Urothelium cell line (cell line): Measurements from ENCODE around the gene ISG15.
A peak's percentile ranks its signal among the peaks of the same experiment; 100 is the strongest.

Experiments used
- DNase-seq: peaks from one replicate; pipeline ENCODE4 v3.0.0; 2011; ENCODE audit warnings: low spot score, mixed read lengths
- FAIRE-seq: peaks from 2 replicates; lab custom pipeline; 2011; peaks lifted over from hg19 to GRCh38; lab: Jason Lieb, UNC

Gene ISG15

DNA sequence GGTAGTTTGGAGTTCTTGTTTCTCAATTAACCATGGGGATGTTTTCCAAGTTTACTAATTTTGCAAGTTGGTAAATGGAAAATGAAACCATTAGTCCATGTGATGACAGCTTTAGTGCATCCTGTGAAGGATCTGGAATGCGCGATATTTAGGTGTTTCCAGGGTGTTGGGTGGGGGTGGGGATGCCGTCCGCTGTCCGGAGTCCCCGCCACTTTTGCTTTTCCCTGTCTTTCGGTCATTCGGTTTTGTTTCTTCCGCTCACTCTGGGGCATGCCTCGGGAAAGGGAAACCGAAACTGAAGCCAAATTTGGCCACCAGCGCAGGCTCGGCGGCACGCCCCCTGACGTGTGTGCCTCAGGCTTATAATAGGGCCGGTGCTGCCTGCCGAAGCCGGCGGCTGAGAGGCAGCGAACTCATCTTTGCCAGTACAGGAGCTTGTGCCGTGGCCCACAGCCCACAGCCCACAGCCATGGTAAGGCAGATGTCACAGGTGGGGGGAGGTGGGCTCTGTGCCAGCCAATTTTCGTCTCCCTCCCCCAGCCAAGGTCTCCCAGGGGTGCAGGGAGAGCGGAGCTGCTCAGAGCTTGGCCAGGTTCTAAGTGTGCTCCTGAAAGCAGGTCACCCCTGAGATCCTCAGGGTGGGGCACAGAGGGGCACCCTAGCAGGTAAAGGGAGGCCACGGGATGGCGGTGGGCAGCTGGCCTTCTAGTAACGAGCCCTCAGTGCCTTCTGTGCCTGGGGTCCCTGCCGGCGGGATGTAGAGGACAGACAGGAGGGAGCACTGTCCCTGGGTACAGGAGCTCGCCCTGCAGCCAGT lies at the start of gene ISG15:
Gene ISG15, plus strand, starts transcription at position 393 of the 817 bp plus-strand sequence. Its CDS starts 77 bp downstream, at position 470.
- FAIRE-seq (no peak), DNase-seq (peak; percentile 73)

DNA sequence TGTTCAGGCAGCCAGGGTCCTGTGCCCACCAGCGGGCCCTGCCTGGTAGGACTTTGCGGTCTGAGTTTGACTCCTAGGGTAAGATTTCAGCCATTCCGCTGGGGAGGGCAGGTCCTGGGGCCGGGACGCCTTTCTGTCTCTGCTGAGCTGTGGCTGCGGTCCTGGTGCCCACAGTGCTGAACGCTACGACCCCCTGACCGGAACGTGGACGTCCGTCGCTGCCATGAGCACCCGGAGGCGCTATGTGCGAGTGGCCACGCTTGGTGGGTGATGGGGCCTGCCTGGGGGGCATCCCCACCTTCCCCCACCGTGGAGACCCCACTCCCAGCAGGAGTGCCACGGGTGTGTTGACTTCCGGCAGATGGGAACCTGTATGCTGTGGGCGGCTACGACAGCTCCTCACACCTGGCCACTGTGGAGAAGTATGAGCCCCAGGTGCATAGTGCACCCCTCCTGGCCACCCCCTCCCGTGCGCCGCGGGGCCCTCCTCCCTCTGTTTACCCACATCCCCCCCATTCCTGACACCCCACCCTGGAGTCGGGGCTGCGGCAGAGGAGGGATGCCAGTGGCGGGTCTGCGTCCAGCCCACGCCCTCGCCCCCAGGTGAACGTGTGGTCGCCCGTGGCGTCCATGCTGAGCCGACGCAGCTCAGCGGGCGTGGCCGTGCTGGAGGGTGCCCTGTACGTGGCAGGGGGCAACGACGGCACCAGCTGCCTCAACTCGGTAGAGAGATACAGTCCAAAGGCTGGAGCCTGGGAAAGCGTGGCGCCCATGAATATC lies 49.4 kb upstream of the ISG15 start:
- DNase-seq (no peak), FAIRE-seq (no peak)

DNA sequence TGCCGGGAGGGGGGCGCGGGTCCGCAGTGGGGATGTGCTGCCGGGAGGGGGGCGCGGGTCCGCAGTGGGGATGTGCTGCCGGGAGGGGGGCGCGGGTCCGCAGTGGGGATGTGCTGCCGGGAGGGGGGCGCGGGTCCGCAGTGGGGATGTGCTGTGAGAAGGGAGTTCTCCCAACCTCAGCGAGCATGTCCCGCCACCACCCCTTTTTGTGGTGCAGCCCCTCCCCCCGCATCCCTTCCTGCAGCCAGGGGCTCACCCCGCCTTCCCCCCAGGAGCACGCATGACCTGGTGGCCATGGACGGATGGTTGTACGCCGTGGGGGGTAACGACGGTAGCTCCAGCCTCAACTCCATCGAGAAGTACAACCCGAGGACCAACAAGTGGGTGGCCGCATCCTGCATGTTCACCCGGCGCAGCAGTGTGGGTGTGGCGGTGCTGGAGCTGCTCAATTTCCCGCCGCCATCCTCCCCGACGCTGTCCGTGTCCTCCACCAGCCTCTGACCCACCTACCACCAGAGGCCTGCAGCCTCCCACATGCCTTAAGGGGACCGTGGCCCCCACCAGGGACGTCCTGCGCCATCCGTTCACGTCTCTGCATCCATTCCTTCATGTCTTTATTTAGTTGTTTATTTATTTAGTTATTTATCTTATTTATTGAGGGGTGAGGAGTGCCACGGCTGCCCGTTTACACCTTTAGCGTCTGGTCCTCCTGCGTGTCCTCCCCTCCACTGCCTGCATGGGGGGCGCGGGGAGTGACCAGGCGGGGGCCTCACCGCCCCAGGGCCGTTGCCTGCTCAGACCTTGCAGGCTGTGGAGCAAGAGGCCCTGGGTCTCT lies 48.4 kb upstream of the ISG15 start:
- FAIRE-seq = no peak
- DNase-seq = no peak

DNA sequence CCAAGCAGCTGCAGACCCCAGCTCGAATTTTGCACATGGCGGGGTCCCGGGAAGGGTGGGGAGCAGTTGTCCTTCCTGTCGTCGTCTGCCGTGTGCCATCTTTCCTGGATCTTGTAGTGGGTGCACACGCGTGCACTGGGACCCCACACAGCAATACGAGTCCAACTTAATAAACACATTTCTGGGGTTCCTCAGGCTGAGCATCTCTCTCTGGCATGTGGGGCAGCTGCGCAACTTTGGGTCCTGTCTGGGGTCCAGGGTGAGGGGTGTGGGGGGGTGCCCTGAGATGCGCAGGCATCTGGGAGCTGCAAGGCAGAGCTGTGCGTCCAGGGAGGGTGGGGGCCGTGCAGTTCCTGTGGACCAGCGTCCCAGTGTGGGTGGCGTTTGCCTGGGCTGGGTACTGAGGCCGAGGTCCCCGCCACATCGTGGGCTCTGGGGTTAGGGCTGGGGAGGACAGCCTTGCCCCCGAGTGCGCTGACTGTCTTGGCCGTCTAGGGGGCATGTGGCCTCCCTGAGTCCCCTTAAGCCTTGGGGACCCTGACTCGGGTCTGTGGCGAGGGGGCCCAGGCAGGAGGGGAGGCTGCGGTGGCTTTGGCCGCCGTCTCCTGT lies 47.7 kb upstream of the ISG15 start:
- DNase-seq (no peak), FAIRE-seq (no peak)

DNA sequence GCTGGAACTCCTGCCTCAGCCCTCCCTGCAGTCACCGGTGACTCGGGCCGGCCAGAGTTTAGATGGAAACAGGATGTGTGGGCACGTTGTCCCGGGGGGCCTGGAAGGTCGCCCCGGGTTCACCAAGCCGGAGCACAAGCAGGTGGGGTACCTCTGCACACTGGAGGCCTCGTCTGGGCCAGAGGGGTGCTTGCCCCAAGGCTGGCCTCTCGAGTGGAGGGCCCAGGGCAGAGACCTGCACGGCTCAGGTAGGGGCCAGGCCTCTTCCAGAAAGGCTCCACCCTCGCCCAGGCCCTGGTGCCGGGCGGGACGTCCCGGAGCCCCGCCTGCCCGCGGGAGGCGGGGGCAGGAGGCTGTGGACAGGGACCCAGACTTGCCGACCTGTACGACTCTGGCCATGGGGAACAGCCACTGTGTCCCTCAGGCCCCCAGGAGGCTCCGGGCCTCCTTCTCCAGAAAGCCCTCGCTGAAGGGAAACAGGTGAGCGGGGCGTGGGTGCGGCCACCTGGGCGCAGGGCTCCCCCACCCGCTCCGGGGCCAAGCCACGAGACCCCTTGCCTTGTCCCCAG lies 47.1 kb upstream of the ISG15 start, which contains the start of gene PLEKHN1:
Gene PLEKHN1, plus strand, starts transcription at position 348 of the 569 bp plus-strand sequence. Its CDS starts 50 bp downstream, at position 398.
- DNase-seq (peak; percentile 72), FAIRE-seq (no peak)

DNA sequence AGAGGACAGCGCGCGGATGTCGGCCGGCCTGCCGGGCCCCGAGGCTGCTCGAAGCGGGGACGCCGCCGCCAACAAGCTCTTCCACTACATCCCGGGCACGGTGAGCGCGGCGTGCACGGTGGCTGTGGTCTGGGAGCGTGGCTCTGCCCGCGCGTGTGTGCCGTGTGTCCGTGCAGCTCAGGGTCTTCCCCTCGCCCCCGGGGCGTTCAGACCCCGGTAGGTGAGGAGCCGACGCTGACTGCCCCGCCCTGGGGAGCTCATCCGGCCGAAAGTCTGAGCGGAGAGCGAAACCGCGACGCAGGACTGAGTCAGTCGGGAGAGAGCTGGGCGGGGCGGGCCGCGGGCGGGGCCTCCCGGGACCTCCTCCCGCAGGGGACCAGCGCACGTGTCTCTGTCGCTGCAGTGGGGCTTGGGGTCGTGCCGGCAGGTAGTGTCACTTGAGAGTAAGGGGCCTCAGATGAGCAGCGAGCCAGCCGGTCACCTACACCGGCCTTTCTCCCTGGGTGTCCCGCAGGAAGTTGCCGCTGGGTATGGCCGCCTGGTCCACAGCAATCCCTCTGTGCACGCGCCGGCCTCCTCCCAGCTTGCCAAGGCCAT lies 46.5 kb upstream of the ISG15 start:
- DNase-seq (peak; percentile 86), FAIRE-seq (no peak)

DNA sequence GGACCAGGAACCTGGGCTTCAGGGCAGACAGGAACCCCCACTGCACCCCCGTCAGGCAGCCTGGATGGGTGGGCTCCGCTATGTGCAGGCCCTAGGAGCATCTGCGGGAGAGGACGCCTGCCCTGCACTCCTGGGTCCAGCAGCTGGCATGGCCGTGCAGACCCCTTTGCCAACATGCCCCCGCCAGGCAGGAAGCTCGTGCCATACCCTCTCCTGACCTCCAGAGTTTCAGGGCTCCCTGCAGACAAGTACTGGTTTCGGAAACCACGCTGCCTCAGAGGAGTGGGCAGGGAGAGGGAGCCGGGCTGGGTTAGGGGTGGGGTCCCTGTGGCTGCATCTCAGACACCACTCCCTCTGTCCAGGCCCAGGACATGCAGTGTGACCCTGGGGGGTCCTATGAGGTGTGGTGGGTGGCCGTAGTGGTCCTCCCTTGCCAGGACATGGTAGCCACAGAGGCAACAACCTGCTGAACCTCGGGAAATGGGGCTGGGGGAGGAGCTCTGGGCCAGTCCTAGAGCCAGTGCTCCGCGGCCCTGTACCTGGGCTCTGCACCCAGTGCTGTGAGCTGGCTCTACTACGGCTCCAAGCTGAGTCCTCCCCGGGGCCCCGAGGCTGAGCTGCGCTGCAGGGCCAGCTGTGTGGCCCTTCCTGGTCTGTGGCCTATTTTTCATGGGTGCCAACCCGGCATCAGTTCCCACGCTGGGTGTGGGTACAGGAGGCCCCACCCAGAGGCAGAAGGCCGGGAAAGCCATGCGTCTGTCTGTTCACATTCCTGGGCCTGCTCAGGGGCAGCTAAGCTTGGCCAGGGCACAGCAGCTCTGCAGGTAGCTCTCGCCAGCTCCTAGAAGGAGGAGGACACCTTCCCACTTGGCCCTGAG lies 45.6 kb upstream of the ISG15 start:
- DNase-seq (no peak), FAIRE-seq (no peak)

DNA sequence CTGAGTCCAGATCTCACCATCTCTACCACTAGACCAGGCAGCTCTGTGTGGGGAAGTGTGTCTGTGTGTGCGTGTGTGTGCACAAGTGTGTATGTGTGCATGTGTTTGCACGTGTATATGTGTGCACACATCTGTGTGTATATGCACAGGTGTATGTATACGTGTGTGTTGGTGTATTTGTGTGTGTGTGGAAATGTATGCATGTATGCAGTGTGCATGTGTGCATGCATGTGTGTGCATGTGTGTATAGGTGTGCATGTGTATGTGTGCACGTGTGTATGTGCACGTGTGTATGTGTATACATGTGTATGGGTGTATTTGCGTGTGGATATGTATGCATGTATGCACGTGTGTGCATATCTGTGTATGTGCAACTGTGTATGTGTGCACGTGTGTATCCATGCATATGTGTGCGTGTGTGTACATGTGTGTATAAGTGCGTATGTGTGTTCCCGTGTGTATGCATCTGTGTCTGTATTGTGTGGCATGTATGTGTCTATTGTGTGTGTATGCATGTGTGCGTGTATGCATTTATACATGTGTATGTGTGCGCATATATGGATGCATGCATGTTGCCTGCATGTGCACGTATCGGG lies 43.9 kb upstream of the ISG15 start:
- peak; percentile 79 for FAIRE-seq
- DNase-seq = no peak

DNA sequence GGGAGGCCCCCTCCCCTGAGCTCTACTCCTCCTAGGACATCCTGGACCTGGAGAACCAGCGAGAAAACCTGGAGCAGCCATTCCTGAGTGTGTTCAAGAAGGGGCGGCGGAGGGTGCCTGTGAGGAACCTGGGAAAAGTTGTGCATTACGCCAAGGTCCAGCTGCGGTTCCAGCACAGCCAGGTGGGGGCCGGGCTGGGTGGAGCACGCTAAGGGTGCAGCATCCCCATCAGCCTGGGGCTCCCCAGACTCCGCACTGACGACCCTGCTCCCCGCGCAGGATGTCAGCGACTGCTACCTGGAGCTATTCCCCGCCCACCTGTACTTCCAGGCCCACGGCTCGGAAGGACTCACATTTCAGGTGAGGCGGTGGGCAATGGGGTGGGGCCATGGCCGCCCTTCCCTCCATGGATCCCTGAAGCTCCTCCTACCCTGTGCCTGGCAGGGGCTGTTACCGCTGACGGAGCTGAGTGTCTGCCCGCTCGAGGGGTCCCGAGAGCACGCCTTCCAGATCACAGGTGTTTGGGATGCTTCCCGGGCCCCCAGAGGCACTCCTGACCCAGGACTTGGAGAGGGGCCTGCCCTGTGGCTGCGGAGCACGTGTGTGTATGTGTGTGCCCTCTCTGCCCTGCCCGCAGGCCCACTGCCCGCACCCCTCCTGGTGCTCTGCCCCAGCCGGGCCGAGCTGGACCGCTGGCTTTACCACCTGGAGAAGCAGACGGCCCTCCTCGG lies 42.9 kb upstream of the ISG15 start:
- FAIRE-seq (no peak), DNase-seq (no peak)

DNA sequence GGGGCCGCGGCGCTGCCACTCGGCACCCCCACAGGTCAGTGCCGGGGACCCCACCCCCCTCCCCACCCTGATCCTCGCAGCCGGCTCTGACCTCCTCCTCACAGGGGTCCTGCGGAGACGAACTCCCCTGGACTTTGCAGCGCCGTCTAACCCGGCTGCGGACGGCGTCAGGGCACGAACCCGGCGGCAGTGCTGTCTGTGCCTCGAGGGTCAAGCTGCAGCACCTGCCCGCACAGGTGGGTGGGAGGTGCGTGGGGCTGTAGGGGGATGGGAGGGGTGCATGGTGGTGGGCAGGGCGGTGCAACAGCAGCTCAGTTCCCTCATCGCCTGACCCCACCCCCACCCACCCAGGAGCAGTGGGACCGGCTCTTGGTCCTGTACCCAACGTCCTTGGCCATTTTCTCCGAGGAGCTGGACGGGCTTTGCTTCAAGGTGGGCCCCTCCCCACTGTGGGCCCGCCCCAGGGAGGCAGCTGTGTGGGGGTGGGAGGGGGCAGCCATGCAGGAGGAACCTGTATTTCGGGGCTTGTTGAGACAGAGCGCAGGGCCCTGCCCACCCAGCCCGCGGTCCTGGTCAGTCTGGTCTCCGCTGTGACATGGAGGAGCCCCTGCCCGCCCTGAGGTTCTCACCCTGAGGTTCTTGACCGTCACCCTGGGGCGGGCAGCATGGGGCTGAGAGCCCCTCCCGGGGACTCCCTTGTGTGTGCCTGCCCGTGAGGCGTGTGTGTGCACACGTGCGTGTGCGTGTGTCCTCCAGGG lies 42.1 kb upstream of the ISG15 start:
- FAIRE-seq (no peak), DNase-seq (no peak)

DNA sequence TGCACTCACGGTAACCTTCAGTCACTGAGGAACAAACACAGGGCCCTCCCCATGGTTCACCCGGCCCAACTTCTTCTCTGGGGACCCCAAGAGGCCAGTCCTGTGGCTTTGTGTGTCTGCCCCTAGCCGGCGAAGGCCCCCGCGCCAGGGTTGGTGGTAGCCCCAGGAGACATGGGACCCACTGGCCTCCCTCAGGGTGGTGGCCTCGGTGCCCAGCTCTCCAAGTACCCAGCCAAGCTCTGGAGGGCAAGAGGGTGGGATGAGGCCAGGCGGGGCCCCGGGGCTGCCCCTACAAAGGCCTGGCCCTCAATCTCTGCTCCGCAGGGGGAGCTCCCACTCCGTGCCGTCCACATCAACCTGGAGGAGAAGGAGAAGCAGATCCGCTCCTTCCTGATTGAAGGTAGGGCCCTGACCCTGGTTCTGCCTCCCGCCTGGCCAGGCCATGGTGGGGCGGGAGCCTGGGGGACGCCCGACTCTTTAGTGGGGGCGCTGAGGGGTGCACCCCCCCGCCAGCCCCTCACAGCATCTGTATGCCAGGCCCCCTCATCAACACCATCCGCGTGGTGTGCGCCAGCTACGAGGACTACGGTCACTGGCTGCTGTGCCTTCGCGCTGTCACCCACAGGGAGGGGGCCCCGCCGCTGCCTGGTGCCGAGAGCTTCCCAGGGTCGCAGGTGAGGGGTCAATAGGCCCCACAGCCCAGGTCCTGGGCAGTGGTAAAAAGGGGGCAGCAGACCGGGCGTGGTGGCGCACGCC lies 41.4 kb upstream of the ISG15 start:
- no peak for DNase-seq
- no peak for FAIRE-seq

DNA sequence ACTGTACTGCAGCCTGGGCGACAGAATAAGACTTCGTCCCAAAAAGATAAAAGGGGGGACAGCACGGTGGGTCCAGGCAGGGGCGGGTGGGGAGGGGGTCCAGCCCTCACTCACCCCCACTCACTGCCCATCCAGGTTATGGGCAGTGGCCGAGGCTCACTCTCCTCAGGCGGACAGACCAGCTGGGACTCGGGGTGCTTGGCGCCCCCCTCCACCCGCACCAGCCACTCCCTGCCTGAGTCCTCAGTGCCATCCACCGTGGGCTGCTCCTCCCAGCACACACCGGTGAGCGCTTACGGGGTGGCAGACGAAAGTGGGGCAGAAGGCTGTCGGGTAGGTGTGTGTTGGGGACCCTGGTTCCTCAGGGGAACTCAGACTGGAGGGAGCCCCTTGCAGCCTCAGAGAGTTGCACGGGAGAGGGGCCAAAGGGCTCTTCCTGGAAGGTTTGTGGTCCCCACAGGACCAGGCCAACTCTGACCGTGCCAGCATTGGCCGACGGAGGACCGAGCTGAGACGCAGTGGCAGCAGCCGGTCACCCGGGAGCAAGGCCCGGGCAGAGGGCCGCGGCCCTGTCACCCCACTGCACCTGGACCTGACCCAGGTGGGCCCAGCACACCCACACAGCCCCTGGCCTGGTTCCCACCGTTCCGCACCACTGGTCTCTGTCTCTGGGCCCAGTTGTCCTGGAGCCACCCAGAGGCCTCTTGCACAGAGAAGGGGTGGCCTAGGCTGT lies 40.4 kb upstream of the ISG15 start:
- DNase-seq (no peak), FAIRE-seq (no peak)

DNA sequence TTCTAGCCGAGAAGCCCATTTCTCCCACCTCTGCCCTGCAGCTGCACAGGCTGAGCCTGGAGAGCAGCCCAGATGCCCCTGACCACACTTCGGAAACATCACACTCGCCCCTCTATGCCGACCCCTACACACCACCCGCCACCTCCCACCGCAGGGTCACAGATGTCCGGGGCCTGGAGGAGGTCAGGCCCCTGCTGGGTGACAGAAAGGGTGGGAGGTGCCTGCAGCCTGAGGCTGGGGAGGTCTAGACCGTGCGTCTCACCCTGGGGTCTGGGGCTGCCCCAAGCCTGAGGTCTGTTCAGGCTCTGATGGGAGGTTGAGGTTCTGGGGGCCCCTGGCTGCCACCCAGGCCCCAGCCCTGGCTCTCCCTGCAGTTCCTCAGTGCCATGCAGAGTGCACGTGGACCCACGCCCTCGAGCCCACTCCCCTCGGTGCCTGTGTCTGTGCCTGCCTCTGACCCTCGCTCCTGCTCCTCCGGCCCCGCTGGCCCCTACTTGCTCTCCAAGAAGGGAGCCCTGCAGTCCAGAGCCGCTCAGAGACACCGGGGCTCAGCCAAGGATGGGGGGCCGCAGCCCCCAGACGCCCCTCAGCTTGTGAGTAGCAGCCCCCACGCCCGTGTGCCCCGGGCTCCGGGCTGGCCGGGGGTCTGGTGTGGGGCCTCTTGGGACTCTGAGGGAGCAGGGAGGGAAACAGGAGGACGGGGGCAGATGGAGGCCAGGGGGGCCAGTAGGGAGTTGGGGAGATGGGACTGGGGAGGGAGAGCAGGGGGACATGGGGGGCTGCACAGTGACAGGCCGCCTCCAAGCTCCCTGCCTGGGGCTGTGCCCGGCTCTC lies 39.6 kb upstream of the ISG15 start:
- FAIRE-seq (no peak), DNase-seq (no peak)

DNA sequence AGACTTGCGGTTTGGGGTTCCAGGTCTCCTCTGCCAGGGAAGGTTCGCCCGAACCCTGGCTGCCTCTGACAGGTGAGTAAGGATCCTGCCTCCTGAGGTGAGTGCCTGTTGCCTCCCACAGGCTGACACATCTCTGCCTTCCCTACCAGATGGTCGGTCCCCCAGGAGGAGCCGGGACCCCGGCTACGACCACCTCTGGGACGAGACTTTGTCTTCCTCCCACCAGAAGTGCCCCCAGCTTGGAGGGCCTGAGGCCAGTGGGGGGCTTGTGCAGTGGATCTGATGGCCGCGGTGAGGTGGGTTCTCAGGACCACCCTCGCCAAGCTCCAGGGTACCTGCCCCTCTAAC lies 39.0 kb upstream of the ISG15 start:
- FAIRE-seq (no peak), DNase-seq (no peak)

DNA sequence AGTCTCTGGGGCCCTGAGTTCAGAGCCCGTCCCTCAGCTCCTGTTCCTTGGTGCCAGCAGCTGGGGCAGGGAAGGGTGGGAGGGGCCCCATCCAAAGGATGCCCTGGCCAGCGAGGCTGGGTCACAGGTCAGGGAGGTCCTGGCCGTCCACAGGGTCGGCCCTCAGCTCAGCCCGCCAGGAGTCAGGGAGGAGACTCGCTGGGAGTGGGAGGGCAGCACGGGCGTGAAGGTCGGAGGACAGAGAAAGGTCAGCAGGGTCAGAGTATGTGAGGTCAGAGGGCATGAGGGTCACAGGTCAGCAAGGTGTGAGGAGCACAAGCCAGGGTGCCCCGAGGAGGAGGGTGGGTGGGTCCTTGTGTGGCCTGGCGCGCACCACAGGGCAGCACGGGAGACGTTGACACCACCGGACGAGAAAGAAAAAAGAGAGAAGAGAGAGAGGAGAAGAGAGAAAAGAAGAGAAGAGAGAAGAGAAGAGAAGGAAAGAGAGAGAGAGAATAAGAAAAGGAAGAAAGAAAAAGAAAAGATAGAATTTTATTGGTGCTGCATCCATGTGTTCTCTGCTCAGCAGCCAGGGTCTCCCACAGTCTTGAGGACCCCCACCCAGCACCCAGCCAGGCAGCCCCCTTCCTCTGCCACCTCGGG lies 38.5 kb upstream of the ISG15 start:
- FAIRE-seq = no peak
- no peak for DNase-seq
